OCI-LY3 (cell line): Measurements from ENCODE around the gene TGDS.

Experiments used
- EZH2phosphoT487 ChIP-seq: fragments of 200-600 bp; shearing (Covaris generic); IDR thresholded peaks from 2 replicates; pipeline ENCODE4 v1.6.1; 2018; ENCODE audit warnings: antibody characterized with exemption, mixed run types, low read depth
- TF ChIP-seq, protein P1 (sequence below): fragments of 200-600, 300-600 bp; sonication (generic); IDR thresholded peaks from 2 replicates; pipeline ENCODE4 v1.5.1; 2014; ENCODE audit warnings: antibody characterized with exemption, low read length, low read depth

DNA sequence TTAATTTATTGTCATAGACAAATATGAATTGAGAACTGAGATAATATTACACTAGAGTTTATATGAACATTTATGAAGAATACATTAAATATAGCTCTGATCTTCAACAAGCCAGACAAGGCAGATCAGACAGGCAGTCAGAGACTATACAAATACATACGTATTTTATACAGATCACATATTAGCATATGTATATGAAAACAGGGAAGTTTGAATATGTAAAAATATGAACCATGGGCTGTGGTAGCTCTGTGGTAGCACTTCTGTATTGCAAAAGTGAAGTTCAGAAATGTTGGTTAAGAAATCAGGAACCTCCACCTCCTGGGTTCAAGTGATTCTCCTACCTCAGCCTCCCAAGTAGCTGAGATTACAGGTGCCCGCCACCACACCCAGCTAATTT lies 26.4 kb upstream of the TGDS start:
- TF ChIP-seq, protein P1, sequence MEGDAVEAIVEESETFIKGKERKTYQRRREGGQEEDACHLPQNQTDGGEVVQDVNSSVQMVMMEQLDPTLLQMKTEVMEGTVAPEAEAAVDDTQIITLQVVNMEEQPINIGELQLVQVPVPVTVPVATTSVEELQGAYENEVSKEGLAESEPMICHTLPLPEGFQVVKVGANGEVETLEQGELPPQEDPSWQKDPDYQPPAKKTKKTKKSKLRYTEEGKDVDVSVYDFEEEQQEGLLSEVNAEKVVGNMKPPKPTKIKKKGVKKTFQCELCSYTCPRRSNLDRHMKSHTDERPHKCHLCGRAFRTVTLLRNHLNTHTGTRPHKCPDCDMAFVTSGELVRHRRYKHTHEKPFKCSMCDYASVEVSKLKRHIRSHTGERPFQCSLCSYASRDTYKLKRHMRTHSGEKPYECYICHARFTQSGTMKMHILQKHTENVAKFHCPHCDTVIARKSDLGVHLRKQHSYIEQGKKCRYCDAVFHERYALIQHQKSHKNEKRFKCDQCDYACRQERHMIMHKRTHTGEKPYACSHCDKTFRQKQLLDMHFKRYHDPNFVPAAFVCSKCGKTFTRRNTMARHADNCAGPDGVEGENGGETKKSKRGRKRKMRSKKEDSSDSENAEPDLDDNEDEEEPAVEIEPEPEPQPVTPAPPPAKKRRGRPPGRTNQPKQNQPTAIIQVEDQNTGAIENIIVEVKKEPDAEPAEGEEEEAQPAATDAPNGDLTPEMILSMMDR, result no peak
- no peak for TF ChIP-seq EZH2phosphoT487
